Stimulated activated CD4-positive, alpha-beta T cell treated with anti-CD3 and anti-CD28 coated beads, Interleukin-12 subunit alpha, Interleukin-12 subunit beta, amount 100 ng/mL, for 24 hours (primary cell): Measurements from ENCODE around the gene NSG2.
"Not testable (repeated sequence)": the region's sequence is repeated elsewhere in the genome, so short reads cannot be mapped to it uniquely, and the experiment has no call there.

ENCODE experiments used
- DNase-seq, 2 experiments: peaks; one replicate each; pipeline ENCODE4 v3.0.0-alpha.2; 2020; ENCODE audit warnings: low read depth in 2 of 2

Gene NSG2

GRCh38 chr5:174101195-174101730 lies 55.8 kb downstream of the NSG2 start:
- DNase-seq = no peak

- DNase-seq = not testable (repeated sequence)
Measured at GRCh38 chr5:174102574-174102973, 57.1 kb downstream of the NSG2 start.

GRCh38 chr5:174106997-174107655 lies 61.6 kb downstream of the NSG2 start:
- DNase-seq = no peak

- DNase-seq = no peak
Measured at GRCh38 chr5:174108745-174109144, 63.2 kb downstream of the NSG2 start.

GRCh38 chr5:174109698-174110260 lies 64.3 kb downstream of the NSG2 start:
- DNase-seq = no peak

- DNase-seq = no peak
Measured at GRCh38 chr5:174110310-174110709, 64.8 kb downstream of the NSG2 start.

- DNase-seq = no peak
Measured at GRCh38 chr5:174111287-174111973, 65.9 kb downstream of the NSG2 start.

- DNase-seq = no peak
Measured at GRCh38 chr5:174115226-174115625, 69.7 kb downstream of the NSG2 start.

- DNase-seq = no peak
Measured at GRCh38 chr5:174118823-174119467, 73.4 kb downstream of the NSG2 start.

GRCh38 chr5:174119468-174119881 lies 74.0 kb downstream of the NSG2 start:
- no peak for DNase-seq

GRCh38 chr5:174120401-174121005 lies 75.0 kb downstream of the NSG2 start:
- DNase-seq = no peak

GRCh38 chr5:174134545-174134944 lies 89.0 kb downstream of the NSG2 start:
- DNase-seq = no peak

- DNase-seq = no peak
Measured at GRCh38 chr5:174139623-174140022, 94.1 kb downstream of the NSG2 start.

GRCh38 chr5:174140452-174141020 lies 95.0 kb downstream of the NSG2 start:
- no peak for DNase-seq

GRCh38 chr5:174141398-174141797 lies 95.9 kb downstream of the NSG2 start:
- DNase-seq = no peak

GRCh38 chr5:174145091-174145490 lies 99.6 kb downstream of the NSG2 start:
- DNase-seq = no peak

GRCh38 chr5:174145821-174146220 lies 100.3 kb downstream of the NSG2 start:
- DNase-seq = no peak

- DNase-seq = no peak
Measured at GRCh38 chr5:174146556-174146955, 101.0 kb downstream of the NSG2 start.

GRCh38 chr5:174147012-174147411 lies 101.5 kb downstream of the NSG2 start:
- not testable (repeated sequence) for DNase-seq

GRCh38 chr5:174147551-174147950 lies 102.0 kb downstream of the NSG2 start:
- DNase-seq = no peak

- no peak for DNase-seq
Measured at GRCh38 chr5:174148721-174149120, 103.2 kb downstream of the NSG2 start.

- DNase-seq = no peak
Measured at GRCh38 chr5:174149426-174149825, 103.9 kb downstream of the NSG2 start.
